Testis (tissue), 3 donors: ENCODE results near the gene GMPPB. TPM values are rescaled to one million over a fixed set of nuclear protein-coding genes. Genes with fewer than 3 reads are reported as not detected.

ENCODE experiments used
- DNase-seq: peaks from one replicate; pipeline ENCODE4 v3.0.0-alpha.2; 2019
- H3K27ac ChIP-seq, 2 donors: fragments of 200-600 bp; sonication (generic); one replicate each; pipeline ENCODE4 v1.5.1; 2019
- H3K27me3 ChIP-seq: fragments of 200-600 bp; sonication (generic); one replicate; pipeline ENCODE4 v1.5.1; 2019
- H3K36me3 ChIP-seq: fragments of 200-600 bp; sonication (generic); one replicate; pipeline ENCODE4 v1.5.1; 2017; ENCODE audit warnings: low read depth; ENCODE audit errors: missing control alignments
- H3K4me1 ChIP-seq: fragments of 200-600 bp; sonication (generic); one replicate; pipeline ENCODE4 v1.5.1; 2019
- H3K4me3 ChIP-seq, 2 donors: fragments of 200-600 bp; sonication (generic); one replicate each; pipeline ENCODE4 v1.5.1; 2017 to 2019
- H3K9me3 ChIP-seq: fragments of 200-600 bp; sonication (generic); one replicate; pipeline ENCODE4 v1.5.1; 2017
- POLR2A ChIP-seq: fragments of 450-650 bp; IDR thresholded peaks from one replicate; pipeline ENCODE4 v1.6.1; 2017; ENCODE audit warnings: antibody characterized with exemption, mild to moderate bottlenecking, moderate library complexity
- WGBS, 2 donors: methylation state at CpG; one replicate each; pipeline ENCODE4 v1.1.5; 2018; 5-methylcytosine and 5-hydroxymethylcytosine counted together
- intact Hi-C: fragments of 100-400 bp; cut with DNase I; formaldehyde crosslinking; loops from one replicate; pipeline ENCODE4 v1.15.1; 2023; ENCODE audit warnings: low total_unique reads
- polyA plus RNA-seq: library from polyadenylated mRNA; stranded (reverse); fragments of 350-450 nt; fragmentation: Illumina TruSeq; extraction: RNeasy Lipid Tissue Mini Kit (QIAGEN cat#74804); gene quantifications from one replicate; pipeline ENCODE4 v1.2.3, GENCODE V29; 2014; ENCODE audit warnings: low read depth, low replicate concordance; ENCODE audit not compliant: insufficient read depth
- total RNA-seq, 2 donors: library from RNA; depleted of rRNA; stranded (reverse); fragments of >200 nt; gene quantifications; one replicate each; pipeline ENCODE4 v1.2.3, GENCODE V29; 2016
- TF ChIP-seq, protein P1 (sequence below), 3 experiments: fragments of 450-650 bp in 2 of 3; fragments of 200-600 bp in 1 of 3; sonication (generic) in 1 of 3; IDR thresholded peaks; one replicate each; pipeline ENCODE4 v1.5.1; 2016 to 2019; ENCODE audit warnings: antibody characterized with exemption in 3 of 3, mild to moderate bottlenecking in 2 of 3, moderate library complexity in 1 of 3

Gene GMPPB
- total and polyA plus RNA-seq, 3 donors from 2014 or later = 15.7 to 23.4 (median 16.8) TPM

DNA sequence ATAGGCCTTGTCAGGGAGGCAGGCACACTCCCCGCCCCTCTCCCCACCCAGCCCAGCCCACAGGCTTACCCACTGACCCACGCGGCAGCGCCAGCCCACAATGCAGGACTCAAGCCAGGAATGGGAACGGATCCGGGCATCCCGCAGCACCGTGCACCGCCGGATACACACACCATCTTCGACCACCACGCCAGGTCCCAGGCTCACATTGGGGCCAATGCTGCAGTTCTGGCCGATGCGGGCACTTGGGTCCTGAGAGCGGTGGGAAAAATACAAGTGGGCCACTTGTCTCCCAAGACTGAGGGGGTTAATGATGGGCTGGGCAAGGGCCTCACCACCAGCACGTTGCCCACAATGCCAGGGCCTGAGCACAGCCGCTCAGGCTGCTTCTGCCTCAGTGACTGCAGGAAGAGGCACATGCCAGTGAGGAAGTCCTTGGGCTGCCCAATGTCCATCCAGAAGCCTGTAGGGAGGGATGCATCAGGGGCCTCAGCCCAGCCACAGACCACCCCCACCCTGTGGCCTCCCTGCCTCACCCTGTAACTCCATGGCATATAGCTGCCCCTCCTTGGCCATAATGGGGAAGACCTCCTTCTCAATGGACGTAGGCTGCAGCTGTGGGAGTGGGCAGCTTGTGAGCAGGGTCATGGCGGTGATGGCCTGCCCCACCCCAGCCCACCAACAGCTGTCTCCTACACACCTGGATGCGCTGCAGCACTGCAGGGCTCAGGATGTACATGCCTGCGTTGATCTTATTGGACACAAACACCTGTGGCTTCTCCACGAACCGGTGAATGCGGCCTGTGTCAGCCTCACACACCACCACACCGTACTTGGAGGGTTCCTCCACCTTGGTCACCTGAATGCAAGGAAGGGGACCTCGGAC lies 1.6 kb downstream of the GMPPB start:
- TF ChIP-seq, protein P1, sequence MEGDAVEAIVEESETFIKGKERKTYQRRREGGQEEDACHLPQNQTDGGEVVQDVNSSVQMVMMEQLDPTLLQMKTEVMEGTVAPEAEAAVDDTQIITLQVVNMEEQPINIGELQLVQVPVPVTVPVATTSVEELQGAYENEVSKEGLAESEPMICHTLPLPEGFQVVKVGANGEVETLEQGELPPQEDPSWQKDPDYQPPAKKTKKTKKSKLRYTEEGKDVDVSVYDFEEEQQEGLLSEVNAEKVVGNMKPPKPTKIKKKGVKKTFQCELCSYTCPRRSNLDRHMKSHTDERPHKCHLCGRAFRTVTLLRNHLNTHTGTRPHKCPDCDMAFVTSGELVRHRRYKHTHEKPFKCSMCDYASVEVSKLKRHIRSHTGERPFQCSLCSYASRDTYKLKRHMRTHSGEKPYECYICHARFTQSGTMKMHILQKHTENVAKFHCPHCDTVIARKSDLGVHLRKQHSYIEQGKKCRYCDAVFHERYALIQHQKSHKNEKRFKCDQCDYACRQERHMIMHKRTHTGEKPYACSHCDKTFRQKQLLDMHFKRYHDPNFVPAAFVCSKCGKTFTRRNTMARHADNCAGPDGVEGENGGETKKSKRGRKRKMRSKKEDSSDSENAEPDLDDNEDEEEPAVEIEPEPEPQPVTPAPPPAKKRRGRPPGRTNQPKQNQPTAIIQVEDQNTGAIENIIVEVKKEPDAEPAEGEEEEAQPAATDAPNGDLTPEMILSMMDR (IDR thresholded peaks at IDR 0.05) = no peak
- no peak for TF ChIP-seq POLR2A
- Histone ChIP-seq H3K36me3 (no peaks in the 10 kb centered on the region), H3K4me1 (peaks cover 25% of the 10 kb centered on the region), H3K27me3 (no peaks in the 10 kb centered on the region), H3K27ac (no peak overlapping the region), H3K9me3 (no peaks in the 10 kb centered on the region), H3K4me3 (no peak overlapping the region)
- WGBS, 2 donors = 81 to 85% methylated on average over 5 to 24 of the region's 26 CpGs
- intact Hi-C loops = no loop called here
- DNase-seq = no peak

- no peaks in the 10 kb centered on the region for H3K9me3 ChIP-seq
- DNase-seq = no peak
- intact Hi-C loops = no loop called here
- H3K4me3 ChIP-seq = no peak overlapping the region
- TF ChIP-seq POLR2A = no peak
- WGBS, 2 donors = 73 to 83% methylated on average over 2 to 9 of the region's 9 CpGs
- H3K4me1 ChIP-seq = peaks cover 25% of the 10 kb centered on the region
- no peak overlapping the region for H3K27ac ChIP-seq
- no peaks in the 10 kb centered on the region for H3K36me3 ChIP-seq
- no peaks in the 10 kb centered on the region for H3K27me3 ChIP-seq
These were observed 2.2 kb downstream of the GMPPB start for GRCh38 chr3:49721596-49721895.

- H3K27ac ChIP-seq = no peak overlapping the region
- H3K36me3 ChIP-seq = no peaks in the 10 kb centered on the region
- H3K4me3 ChIP-seq = no peak overlapping the region
- TF ChIP-seq, protein P1 (IDR thresholded peaks at IDR 0.05) = no peak
- TF ChIP-seq POLR2A = no peak
- WGBS, 2 donors = 38 to 48% methylated on average over 2 to 4 of the region's 4 CpGs
- no peak for DNase-seq
- no peaks in the 10 kb centered on the region for H3K9me3 ChIP-seq
- peaks cover 25% of the 10 kb centered on the region for H3K4me1 ChIP-seq
- intact Hi-C loops = no loop called here
- H3K27me3 ChIP-seq = no peaks in the 10 kb centered on the region
These were observed 2.7 kb downstream of the GMPPB start for GRCh38 chr3:49720855-49721595.

GRCh38 chr3:49719214-49719884 lies 4.4 kb downstream of the GMPPB start, which contains the start of gene AMIGO3:
AMIGO3 (minus strand) TSS chr3:49719684; CDS start chr3:49719465, 219 bp downstream.
- no peaks in the 10 kb centered on the region for H3K36me3 ChIP-seq
- peak; percentile 69 for TF ChIP-seq POLR2A
- TF ChIP-seq, protein P1 (IDR thresholded peaks at IDR 0.05) = peak; percentile 61 to 65 (median 62)
- WGBS, 2 donors = 1 to 2% methylated on average over 9 to 47 of the region's 50 CpGs

GRCh38 chr3:49718858-49719213 lies 4.9 kb downstream of the GMPPB start:
- H3K36me3 ChIP-seq = no peaks in the 10 kb centered on the region
- TF ChIP-seq, protein P1 (IDR thresholded peaks at IDR 0.05) = no peak
- no peak for TF ChIP-seq POLR2A
- no peak for DNase-seq
- 4 to 14% methylated on average over 21 to 31 of the region's 33 CpGs for WGBS, 2 donors
- intact Hi-C loops = no loop called here
- no peaks in the 10 kb centered on the region for H3K9me3 ChIP-seq
- H3K27ac ChIP-seq = no peak overlapping the region
- H3K4me3 ChIP-seq = peak overlapping the region; percentile 33 to 58
- peaks cover 19% of the 10 kb centered on the region for H3K4me1 ChIP-seq
- H3K27me3 ChIP-seq = no peaks in the 10 kb centered on the region

More at GRCh38 chr3:49719214-49719884, 4.4 kb downstream of the GMPPB start, which contains the start of gene AMIGO3:
- Histone ChIP-seq H3K27me3 (no peaks in the 10 kb centered on the region), H3K4me3 (peak within 1 kb of the TSS; percentile 33 to 58), H3K9me3 (no peaks in the 10 kb centered on the region), H3K27ac (peak within 1 kb of the TSS in 1 of 2 donors; percentile 62), H3K4me1 (peaks cover 19% of the 10 kb centered on the region)
- intact Hi-C loops = no loop called here
- DNase-seq = peak; percentile 99
